GM19043 (cell line): ENCODE results near the gene HNMT.

ENCODE experiments used
- ATAC-seq: cut with Tn5 transposase; IDR thresholded peaks from one replicate; pipeline ENCODE4 v1.9.1; 2021; ENCODE audit warnings: low read depth; ENCODE audit not compliant: unreplicated experiment

Gene HNMT

GRCh38 chr2:138007431-138007830 is 43.2 kb downstream of the HNMT start:
- no peak for ATAC-seq

GRCh38 chr2:138009622-138010021 is 45.3 kb downstream of the HNMT start:
- no peak for ATAC-seq

- ATAC-seq, result no peak
Measured at GRCh38 chr2:138010890-138011289, 46.6 kb downstream of the HNMT start.

GRCh38 chr2:138012082-138012481 is 47.8 kb downstream of the HNMT start:
- no peak for ATAC-seq

GRCh38 chr2:138012968-138013367 is 48.7 kb downstream of the HNMT start:
- ATAC-seq, result no peak

GRCh38 chr2:138013639-138014038 is 49.4 kb downstream of the HNMT start:
- ATAC-seq, result no peak

GRCh38 chr2:138015494-138015893 is 51.2 kb downstream of the HNMT start:
- no peak for ATAC-seq

- ATAC-seq, result no peak
Measured at GRCh38 chr2:138016351-138017087, 52.2 kb downstream of the HNMT start.

- ATAC-seq, result no peak
Measured at GRCh38 chr2:138017824-138018223, 53.6 kb downstream of the HNMT start.

GRCh38 chr2:138018866-138019688 is 54.8 kb downstream of the HNMT start:
- ATAC-seq, result no peak

- no peak for ATAC-seq
Measured at GRCh38 chr2:138020432-138020831, 56.2 kb downstream of the HNMT start.

GRCh38 chr2:138021154-138021553 is 56.9 kb downstream of the HNMT start:
- ATAC-seq, result no peak

GRCh38 chr2:138023298-138023697 is 59.0 kb downstream of the HNMT start:
- ATAC-seq, result no peak

- no peak for ATAC-seq
Measured at GRCh38 chr2:138023976-138024375, 59.7 kb downstream of the HNMT start.

GRCh38 chr2:138026111-138027020 is 62.1 kb downstream of the HNMT start:
- no peak for ATAC-seq

GRCh38 chr2:138028538-138028937 is 64.3 kb downstream of the HNMT start:
- ATAC-seq, result no peak

- ATAC-seq, result no peak
Measured at GRCh38 chr2:138029276-138029675, 65.0 kb downstream of the HNMT start.

GRCh38 chr2:138030459-138030858 is 66.2 kb downstream of the HNMT start:
- ATAC-seq, result no peak

- no peak for ATAC-seq
Measured at GRCh38 chr2:138032334-138032733, 68.1 kb downstream of the HNMT start.

GRCh38 chr2:138034536-138034935 is 70.3 kb downstream of the HNMT start:
- ATAC-seq, result no peak
